ENCODE data around the gene ANKS3. TPM values are rescaled to one million over a fixed set of nuclear protein-coding genes. Genes with fewer than 3 reads are reported as not detected.
A peak's percentile ranks its signal among the peaks of the same experiment; 100 is the strongest.

The ANKS3 gene
- total and polyA plus RNA-seq, 2 of the 8 experiments (the other 6 are each of a cell fraction or from before 2014, with no cell fraction given), result 15.5 to 23.9 TPM

GRCh38 chr16:4688674-4689045 is 45.4 kb downstream of the ANKS3 start:
- Histone ChIP-seq H3K14ac (ENCODE audit: insufficient read length) (no peak overlapping the region), H3K36me3 (ENCODE audit: control insufficient read depth in 2 of 4, insufficient read depth in 4 of 4, low read length in 3 of 4) (peaks cover 0 to 10% (median 5%) of the 10 kb centered on the region in 4 experiments; a peak in 5 of 8 replicates), H3K79me1 (ENCODE audit: low read depth, low read length) (no peaks in the 10 kb centered on the region), H2AK5ac (ENCODE audit: low read depth, low read length) (no peak overlapping the region), H2BK12ac (ENCODE audit: low read depth, low read length) (no peak overlapping the region), H3K18ac (ENCODE audit: extremely low read depth, low read length) (no peak overlapping the region), H3K79me2 (ENCODE audit: control insufficient read depth in 1 of 2, insufficient read depth in 2 of 2, low read length in 2 of 2) (no peaks in the 10 kb centered on the region), H3K4me2 (ENCODE audit: insufficient read depth in 1 of 2, low read depth in 2 of 2, low read length in 2 of 2) (no peak overlapping the region), H4K8ac (ENCODE audit: extremely low read depth, insufficient read depth, low read length) (peak overlapping the region; percentile 71; the same call in 1 of the 2 replicates), H2BK5ac (ENCODE audit: low read depth, low read length) (no peak overlapping the region), H2BK120ac (replicated peaks; ENCODE audit: low read depth, low read length) (no peak overlapping the region), H3K4me3 (ENCODE audit: extremely low read depth in 1 of 4, insufficient read depth in 2 of 4, low read depth in 3 of 4, low read length in 4 of 4) (no peak overlapping the region), H3K9ac (replicated peaks in 1 of 4; ENCODE audit: extremely low read depth in 1 of 4, low read depth in 3 of 4, low read length in 3 of 4) (no peak overlapping the region), H4K5ac (ENCODE audit: insufficient read length, low read depth, low read length) (no peak overlapping the region), H3K4ac (replicated peaks; ENCODE audit: insufficient read length, low read depth, low read length) (no peak overlapping the region), H3K23ac (ENCODE audit: insufficient read length) (no peak overlapping the region), H4K20me1 (replicated peaks in 1 of 2; ENCODE audit: control insufficient read depth in 1 of 2, insufficient read depth in 2 of 2, low read length in 2 of 2) (peaks cover 0 to 10% of the 10 kb centered on the region in 2 experiments), H4K91ac (replicated peaks; ENCODE audit: insufficient read length, low read length) (no peak overlapping the region), H2BK20ac (ENCODE audit: low read length) (no peak overlapping the region), H3K27me3 (replicated peaks in 1 of 4; ENCODE audit: control insufficient read depth in 3 of 4, extremely low read depth in 1 of 4, insufficient read depth in 3 of 4, low read length in 3 of 4) (no peaks in the 10 kb centered on the region), H2BK15ac (ENCODE audit: low read length) (no peak overlapping the region), H3K9me3 (ENCODE audit: insufficient read depth in 2 of 2, low read depth in 1 of 2, low read length in 1 of 2) (no peaks in the 10 kb centered on the region), H3K27ac (ENCODE audit: low read depth, low read length) (no peak overlapping the region), H3K56ac (replicated peaks; ENCODE audit: insufficient read length, low read depth, low read length) (no peak overlapping the region), H2AFZ (ENCODE audit: low read length) (no peak overlapping the region), H3K4me1 (replicated peaks in 1 of 4; ENCODE audit: control insufficient read depth in 3 of 4, insufficient read depth in 4 of 4, low read length in 3 of 4) (peaks cover 0 to 7% (median 5%) of the 10 kb centered on the region in 4 experiments; a peak in 4 of 7 replicates), H3K23me2 (ENCODE audit: low read depth, low read length) (peaks cover 4% of the 10 kb centered on the region; the same call in 1 of the 2 replicates)
- 98% methylated on average over 9 of the region's 22 CpGs; no CpG with 5 or more reads in 1 of the 2 experiments for WGBS, 2 experiments (ENCODE audit: extremely low coverage in 1 of 2, insufficient coverage in 1 of 2, insufficient read length in 1 of 2, insufficient replicate concordance in 2 of 2, low coverage in 1 of 2, low lambda C conversion rate in 2 of 2, missing lambda C conversion rate in 1 of 2)
- DNase-seq (ENCODE audit: low read depth in 1 of 2, low spot score in 2 of 2) (no peak), FAIRE-seq (no peak)
- CTCF ChIA-PET (ENCODE audit: partially characterized antibody), result no interaction called here
- POLR2A ChIA-PET (ENCODE audit: partially characterized antibody), result no interaction called here
- TF ChIP-seq TAF7 (optimal IDR thresholded peaks at IDR 0.05; ENCODE audit: borderline replicate concordance, low read depth, low read length), result no peak
- no peak for TF ChIP-seq BCL11A (IDR thresholded peaks at IDR 0.05; ENCODE audit: low read depth in 2 of 2, low read length in 2 of 2)
- no peak for TF ChIP-seq MAFK (IDR thresholded peaks at IDR 0.05; ENCODE audit: low read depth, low read length)
- TF ChIP-seq JUN (IDR thresholded peaks at IDR 0.05; ENCODE audit: low read depth, low read length), result no peak
- no peak for TF ChIP-seq YY1 (IDR thresholded peaks at IDR 0.05; ENCODE audit: low read depth, low read length)
- no peak for TF ChIP-seq POLR2AphosphoS5 (IDR thresholded peaks at IDR 0.05; ENCODE audit: low read depth, low read length)
- no peak for TF ChIP-seq GABPA (IDR thresholded peaks at IDR 0.05; ENCODE audit: borderline replicate concordance, insufficient read depth, low read length)
- TF ChIP-seq CHD1 (IDR thresholded peaks at IDR 0.05; ENCODE audit: low read depth, low read length), result no peak
- TF ChIP-seq BACH1 (IDR thresholded peaks at IDR 0.05; ENCODE audit: low read length), result no peak
- no peak for TF ChIP-seq SIN3A (conservative IDR thresholded peaks at IDR 0.05 in 1 of 2, IDR thresholded peaks at IDR 0.05 in 1 of 2; ENCODE audit: low read depth in 1 of 2, low read length in 2 of 2)
- TF ChIP-seq ASH2L (IDR thresholded peaks at IDR 0.05; ENCODE audit: low read length), result no peak
- TF ChIP-seq E2F6 (IDR thresholded peaks at IDR 0.05), result no peak
- TF ChIP-seq KDM4A (IDR thresholded peaks at IDR 0.05; ENCODE audit: low read depth, low read length, severe bottlenecking), result no peak
- TF ChIP-seq EZH2 (IDR thresholded peaks at IDR 0.05; ENCODE audit: low read depth, low read length, severe bottlenecking), result no peak

All from H1 (cell line).